ENCODE results near the gene SEPTIN6.

Gene SEPTIN6

DNA sequence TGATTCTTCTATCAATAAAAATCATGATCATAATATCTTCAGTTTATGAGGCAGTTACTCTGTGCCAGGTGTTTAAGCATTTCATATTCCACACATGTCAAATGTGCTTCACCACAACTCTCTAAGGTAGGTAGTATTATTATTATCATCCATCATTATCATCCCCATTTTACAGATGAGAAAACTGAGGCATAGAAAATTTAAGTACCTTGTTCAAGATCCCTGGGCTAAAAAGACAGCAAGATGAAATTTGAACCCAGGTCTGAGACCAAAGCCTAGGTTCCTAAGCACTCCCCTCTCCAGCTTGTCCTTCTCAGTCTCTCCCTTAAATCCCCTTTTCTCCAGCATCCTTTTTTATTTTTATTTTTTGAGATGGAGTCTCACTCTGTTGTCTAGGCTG lies 33.4 kb downstream of the SEPTIN6 start:
- Histone ChIP-seq H3K27ac (ENCODE audit: low read depth, low read length) (no peak overlapping the region), H3K79me1 (ENCODE audit: low read length) (peaks cover 3% of the 10 kb centered on the region), H3K9ac (ENCODE audit: low read length) (no peak overlapping the region), H3K23ac (ENCODE audit: low read length) (no peak overlapping the region), H2AFZ (ENCODE audit: insufficient read depth, low read length, poor library complexity) (no peak overlapping the region), H3K18ac (ENCODE audit: low read length) (no peak overlapping the region), H3K4me1 (ENCODE audit: control insufficient read depth in 1 of 2, insufficient read depth in 2 of 2, low read length in 2 of 2) (peaks cover 8% of the 10 kb centered on the region in 2 experiments), H3K27me3 (ENCODE audit: insufficient read depth, low read length) (no peaks in the 10 kb centered on the region), H3K36me3 (ENCODE audit: control insufficient read depth in 1 of 2, insufficient read depth in 2 of 2, low read length in 2 of 2) (peaks cover 5% of the 10 kb centered on the region in 2 experiments), H4K12ac (ENCODE audit: low read depth, low read length) (no peak overlapping the region), H3K4me3 (ENCODE audit: low read depth, low read length) (no peak overlapping the region), H4K8ac (ENCODE audit: low read depth, low read length) (no peak overlapping the region), H3K4me2 (ENCODE audit: low read length) (no peak overlapping the region), H2BK5ac (ENCODE audit: low read depth, low read length, poor library complexity) (no peak overlapping the region), H3K79me2 (ENCODE audit: control insufficient read depth, insufficient read depth, low read length, poor library complexity) (no peaks in the 10 kb centered on the region), H3K14ac (ENCODE audit: low read length) (no peak overlapping the region), H3K9me3 (ENCODE audit: insufficient read depth, low read depth, low read length) (no peaks in the 10 kb centered on the region), H2AK5ac (ENCODE audit: low read length) (no peak overlapping the region), H2BK120ac (ENCODE audit: insufficient read depth, low read length, poor library complexity) (no peak overlapping the region), H4K91ac (ENCODE audit: low read depth, low read length) (no peak overlapping the region), H2BK12ac (ENCODE audit: low read length) (no peak overlapping the region), H3K4ac (ENCODE audit: low read depth, low read length) (no peak overlapping the region)
- no peak for DNase-seq

DNA sequence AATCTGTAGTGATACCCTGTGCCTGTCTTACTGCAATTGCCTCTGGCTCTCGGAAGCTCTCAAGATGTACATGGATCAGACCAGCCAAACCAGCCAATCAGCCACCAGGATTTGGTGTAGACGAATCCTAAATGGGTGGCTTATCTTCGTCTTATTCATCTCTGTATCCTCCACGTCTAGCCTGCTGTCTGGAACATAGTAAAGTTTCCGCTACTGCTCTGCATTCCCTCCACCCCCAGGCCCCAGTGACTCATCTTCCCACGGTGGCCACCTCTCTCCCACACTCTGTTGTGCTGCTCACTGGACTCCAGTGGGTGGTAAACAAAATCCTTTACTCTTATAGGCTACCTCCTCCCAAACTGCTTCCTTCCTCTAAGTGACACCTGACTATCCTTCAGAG lies 37.8 kb downstream of the SEPTIN6 start:
- H3K14ac ChIP-seq (ENCODE audit: low read length): no peak overlapping the region

DNA sequence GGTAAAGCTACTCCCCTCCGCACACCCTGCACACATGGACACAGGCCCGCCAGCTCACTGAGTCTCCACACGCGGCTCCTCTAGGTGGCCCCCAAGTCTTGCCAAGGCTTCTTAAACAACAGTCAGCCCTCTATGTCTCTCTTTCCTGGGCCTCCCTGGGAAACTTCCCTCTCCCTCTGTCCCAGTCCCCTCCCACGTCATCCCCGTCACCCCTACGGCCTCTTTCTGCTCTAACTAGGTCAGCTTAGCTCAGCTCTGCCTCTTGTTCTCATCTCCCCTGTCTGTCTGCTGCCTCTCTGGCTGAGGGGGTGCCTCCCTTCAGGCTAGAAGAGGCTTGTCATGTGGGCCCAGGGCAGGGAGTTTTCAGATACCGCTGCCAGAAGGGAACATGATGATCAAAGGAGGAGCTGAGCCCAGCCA lies 38.8 kb downstream of the SEPTIN6 start:
- no peak for DNase-seq
- peaks cover 11 to 12% of the 10 kb centered on the region in 2 experiments for H3K4me1 ChIP-seq (ENCODE audit: control insufficient read depth in 1 of 2, insufficient read depth in 2 of 2, low read length in 2 of 2)
- WGBS (ENCODE audit: extremely low coverage, insufficient coverage, insufficient read length): no CpG with 5 or more reads among the region's 8 CpGs
- no peak overlapping the region for H2AFZ ChIP-seq (ENCODE audit: insufficient read depth, low read length, poor library complexity)
- H3K27ac ChIP-seq (ENCODE audit: low read depth, low read length): peak overlapping the region; percentile 76
- H3K79me1 ChIP-seq (ENCODE audit: low read length): peaks cover 4% of the 10 kb centered on the region
- peak overlapping the region; percentile 66 for H3K14ac ChIP-seq (ENCODE audit: low read length)
- H2BK5ac ChIP-seq (ENCODE audit: low read depth, low read length, poor library complexity): peak overlapping the region; percentile 63
- peak overlapping the region; percentile 83 for H4K91ac ChIP-seq (ENCODE audit: low read depth, low read length)
- no peak overlapping the region for H3K9ac ChIP-seq (ENCODE audit: low read length)
- H3K23ac ChIP-seq (ENCODE audit: low read length): no peak overlapping the region
- peaks cover 23 to 24% of the 10 kb centered on the region in 2 experiments for H3K36me3 ChIP-seq (ENCODE audit: control insufficient read depth in 1 of 2, insufficient read depth in 2 of 2, low read length in 2 of 2)
- H3K18ac ChIP-seq (ENCODE audit: low read length): peak overlapping the region; percentile 84
- peak overlapping the region; percentile 80 for H4K12ac ChIP-seq (ENCODE audit: low read depth, low read length)
- H2AK5ac ChIP-seq (ENCODE audit: low read length): peak overlapping the region; percentile 91
- H3K79me2 ChIP-seq (ENCODE audit: control insufficient read depth, insufficient read depth, low read length, poor library complexity): no peaks in the 10 kb centered on the region
- no peaks in the 10 kb centered on the region for H3K27me3 ChIP-seq (ENCODE audit: insufficient read depth, low read length)
- H3K4me3 ChIP-seq (ENCODE audit: low read depth, low read length): no peak overlapping the region
- peak overlapping the region; percentile 55 for H3K4ac ChIP-seq (ENCODE audit: low read depth, low read length)
- no peak overlapping the region for H3K4me2 ChIP-seq (ENCODE audit: low read length)
- H2BK12ac ChIP-seq (ENCODE audit: low read length): peak overlapping the region; percentile 64
- no peaks in the 10 kb centered on the region for H3K9me3 ChIP-seq (ENCODE audit: insufficient read depth, low read depth, low read length)
- peak overlapping the region; percentile 47 for H4K8ac ChIP-seq (ENCODE audit: low read depth, low read length)
- H2BK120ac ChIP-seq (ENCODE audit: insufficient read depth, low read length, poor library complexity): peak overlapping the region; percentile 11

More for the DNA sequence above, 37.8 kb downstream of the SEPTIN6 start:
- no peak overlapping the region for H3K23ac ChIP-seq (ENCODE audit: low read length)
- peaks cover 4% of the 10 kb centered on the region for H3K79me1 ChIP-seq (ENCODE audit: low read length)
- H3K27me3 ChIP-seq (ENCODE audit: insufficient read depth, low read length): no peaks in the 10 kb centered on the region
- H3K4me2 ChIP-seq (ENCODE audit: low read length): no peak overlapping the region
- no peak overlapping the region for H3K9ac ChIP-seq (ENCODE audit: low read length)
- H3K4me1 ChIP-seq (ENCODE audit: control insufficient read depth in 1 of 2, insufficient read depth in 2 of 2, low read length in 2 of 2): peaks cover 11 to 12% of the 10 kb centered on the region in 2 experiments
- no CpG with 5 or more reads among the region's 6 CpGs for WGBS (ENCODE audit: extremely low coverage, insufficient coverage, insufficient read length)
- no peak overlapping the region for H3K18ac ChIP-seq (ENCODE audit: low read length)
- H3K4me3 ChIP-seq (ENCODE audit: low read depth, low read length): no peak overlapping the region
- H3K79me2 ChIP-seq (ENCODE audit: control insufficient read depth, insufficient read depth, low read length, poor library complexity): no peaks in the 10 kb centered on the region
- H4K91ac ChIP-seq (ENCODE audit: low read depth, low read length): peak overlapping the region; percentile 47
- no peak overlapping the region for H3K4ac ChIP-seq (ENCODE audit: low read depth, low read length)
- no peak overlapping the region for H2AK5ac ChIP-seq (ENCODE audit: low read length)
- H4K12ac ChIP-seq (ENCODE audit: low read depth, low read length): no peak overlapping the region
- H3K9me3 ChIP-seq (ENCODE audit: insufficient read depth, low read depth, low read length): no peaks in the 10 kb centered on the region
- no peak overlapping the region for H2AFZ ChIP-seq (ENCODE audit: insufficient read depth, low read length, poor library complexity)
- no peak overlapping the region for H4K8ac ChIP-seq (ENCODE audit: low read depth, low read length)
- DNase-seq: peak; percentile 1 to 19
- no peak overlapping the region for H2BK120ac ChIP-seq (ENCODE audit: insufficient read depth, low read length, poor library complexity)
- H3K27ac ChIP-seq (ENCODE audit: low read depth, low read length): peak overlapping the region; percentile 74
- peaks cover 19 to 20% of the 10 kb centered on the region in 2 experiments for H3K36me3 ChIP-seq (ENCODE audit: control insufficient read depth in 1 of 2, insufficient read depth in 2 of 2, low read length in 2 of 2)
- H2BK5ac ChIP-seq (ENCODE audit: low read depth, low read length, poor library complexity): no peak overlapping the region
- no peak overlapping the region for H2BK12ac ChIP-seq (ENCODE audit: low read length)

DNA sequence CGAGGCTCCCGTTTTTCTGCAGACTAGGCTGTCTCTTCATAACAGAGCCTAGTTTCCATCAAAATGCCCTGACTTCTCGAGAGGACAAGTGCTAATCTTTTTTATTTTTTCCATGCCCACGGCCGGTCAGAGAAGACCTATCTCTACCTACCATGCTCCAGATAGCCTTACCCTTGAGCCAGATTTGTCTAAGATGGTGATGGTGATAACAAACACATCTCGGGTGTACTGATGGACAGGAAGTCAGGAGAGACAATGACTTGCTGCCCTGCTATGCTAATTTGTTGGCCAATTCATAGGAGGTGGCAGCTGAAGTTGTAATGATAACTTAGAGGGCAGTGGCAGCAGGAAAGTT lies 44.6 kb downstream of the SEPTIN6 start:
- H3K79me2 ChIP-seq (ENCODE audit: control insufficient read depth, insufficient read depth, low read length, poor library complexity): no peaks in the 10 kb centered on the region
- DNase-seq: no peak
- no peak overlapping the region for H3K4ac ChIP-seq (ENCODE audit: low read depth, low read length)
- no peak overlapping the region for H4K91ac ChIP-seq (ENCODE audit: low read depth, low read length)
- no peak overlapping the region for H2BK5ac ChIP-seq (ENCODE audit: low read depth, low read length, poor library complexity)
- peaks cover 31 to 38% of the 10 kb centered on the region in 2 experiments for H3K36me3 ChIP-seq (ENCODE audit: control insufficient read depth in 1 of 2, insufficient read depth in 2 of 2, low read length in 2 of 2)
- H2AK5ac ChIP-seq (ENCODE audit: low read length): no peak overlapping the region
- no peak overlapping the region for H4K8ac ChIP-seq (ENCODE audit: low read depth, low read length)
- H2AFZ ChIP-seq (ENCODE audit: insufficient read depth, low read length, poor library complexity): no peak overlapping the region
- H3K14ac ChIP-seq (ENCODE audit: low read length): no peak overlapping the region
- no peak overlapping the region for H3K9ac ChIP-seq (ENCODE audit: low read length)
- WGBS (ENCODE audit: extremely low coverage, insufficient coverage, insufficient read length): no CpG with 5 or more reads among the region's 6 CpGs
- no peak overlapping the region for H3K4me3 ChIP-seq (ENCODE audit: low read depth, low read length)
- no peak overlapping the region for H3K27ac ChIP-seq (ENCODE audit: low read depth, low read length)
- H3K27me3 ChIP-seq (ENCODE audit: insufficient read depth, low read length): no peaks in the 10 kb centered on the region
- no peak overlapping the region for H3K18ac ChIP-seq (ENCODE audit: low read length)
- no peak overlapping the region for H2BK120ac ChIP-seq (ENCODE audit: insufficient read depth, low read length, poor library complexity)
- no peak overlapping the region for H2BK12ac ChIP-seq (ENCODE audit: low read length)
- no peak overlapping the region for H3K4me2 ChIP-seq (ENCODE audit: low read length)
- no peaks in the 10 kb centered on the region for H3K9me3 ChIP-seq (ENCODE audit: insufficient read depth, low read depth, low read length)
- no peaks in the 10 kb centered on the region for H3K4me1 ChIP-seq (ENCODE audit: control insufficient read depth in 1 of 2, insufficient read depth in 2 of 2, low read length in 2 of 2)
- H4K12ac ChIP-seq (ENCODE audit: low read depth, low read length): no peak overlapping the region
- H3K79me1 ChIP-seq (ENCODE audit: low read length): no peaks in the 10 kb centered on the region
- no peak overlapping the region for H3K23ac ChIP-seq (ENCODE audit: low read length)
